ENCODE results near the gene YBEY.

DNA sequence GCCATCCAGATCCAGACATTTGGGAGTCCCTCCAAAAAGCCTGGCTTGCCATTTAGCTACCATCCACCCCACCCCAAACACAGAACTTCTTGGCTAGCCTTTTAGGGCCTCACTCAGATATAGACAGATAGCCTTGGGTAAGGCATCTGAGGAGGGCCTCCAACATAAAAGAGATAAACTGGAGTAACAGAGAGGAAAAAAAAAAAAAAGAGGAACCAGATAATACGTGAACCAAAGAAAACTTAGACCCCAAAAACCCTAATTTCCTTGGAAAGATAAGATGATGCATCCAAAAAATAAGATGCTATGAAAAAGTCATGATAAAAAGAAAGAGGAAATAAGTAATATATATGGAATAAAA lies 37.7 kb upstream of the YBEY start:
- TF ChIP-seq, protein P1, sequence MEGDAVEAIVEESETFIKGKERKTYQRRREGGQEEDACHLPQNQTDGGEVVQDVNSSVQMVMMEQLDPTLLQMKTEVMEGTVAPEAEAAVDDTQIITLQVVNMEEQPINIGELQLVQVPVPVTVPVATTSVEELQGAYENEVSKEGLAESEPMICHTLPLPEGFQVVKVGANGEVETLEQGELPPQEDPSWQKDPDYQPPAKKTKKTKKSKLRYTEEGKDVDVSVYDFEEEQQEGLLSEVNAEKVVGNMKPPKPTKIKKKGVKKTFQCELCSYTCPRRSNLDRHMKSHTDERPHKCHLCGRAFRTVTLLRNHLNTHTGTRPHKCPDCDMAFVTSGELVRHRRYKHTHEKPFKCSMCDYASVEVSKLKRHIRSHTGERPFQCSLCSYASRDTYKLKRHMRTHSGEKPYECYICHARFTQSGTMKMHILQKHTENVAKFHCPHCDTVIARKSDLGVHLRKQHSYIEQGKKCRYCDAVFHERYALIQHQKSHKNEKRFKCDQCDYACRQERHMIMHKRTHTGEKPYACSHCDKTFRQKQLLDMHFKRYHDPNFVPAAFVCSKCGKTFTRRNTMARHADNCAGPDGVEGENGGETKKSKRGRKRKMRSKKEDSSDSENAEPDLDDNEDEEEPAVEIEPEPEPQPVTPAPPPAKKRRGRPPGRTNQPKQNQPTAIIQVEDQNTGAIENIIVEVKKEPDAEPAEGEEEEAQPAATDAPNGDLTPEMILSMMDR (IDR thresholded peaks at IDR 0.05), result no peak
- no peak for TF ChIP-seq EP300 (IDR thresholded peaks at IDR 0.05)
- no peak for TF ChIP-seq POLR2A (IDR thresholded peaks at IDR 0.05)

All from ovary (tissue), 3 donors.